NT2/D1 (cell line): ENCODE data around the gene WDR90.

Source experiments
- YY1 ChIP-seq: IDR thresholded peaks from 2 replicates; pipeline ENCODE4 v1.6.1; 2011; ENCODE audit not compliant: insufficient read length, insufficient read depth
- ZNF274 ChIP-seq: IDR thresholded peaks from 2 replicates; pipeline ENCODE4 v1.6.1; 2011; ENCODE audit warnings: mild to moderate bottlenecking, low read depth, low read length

DNA sequence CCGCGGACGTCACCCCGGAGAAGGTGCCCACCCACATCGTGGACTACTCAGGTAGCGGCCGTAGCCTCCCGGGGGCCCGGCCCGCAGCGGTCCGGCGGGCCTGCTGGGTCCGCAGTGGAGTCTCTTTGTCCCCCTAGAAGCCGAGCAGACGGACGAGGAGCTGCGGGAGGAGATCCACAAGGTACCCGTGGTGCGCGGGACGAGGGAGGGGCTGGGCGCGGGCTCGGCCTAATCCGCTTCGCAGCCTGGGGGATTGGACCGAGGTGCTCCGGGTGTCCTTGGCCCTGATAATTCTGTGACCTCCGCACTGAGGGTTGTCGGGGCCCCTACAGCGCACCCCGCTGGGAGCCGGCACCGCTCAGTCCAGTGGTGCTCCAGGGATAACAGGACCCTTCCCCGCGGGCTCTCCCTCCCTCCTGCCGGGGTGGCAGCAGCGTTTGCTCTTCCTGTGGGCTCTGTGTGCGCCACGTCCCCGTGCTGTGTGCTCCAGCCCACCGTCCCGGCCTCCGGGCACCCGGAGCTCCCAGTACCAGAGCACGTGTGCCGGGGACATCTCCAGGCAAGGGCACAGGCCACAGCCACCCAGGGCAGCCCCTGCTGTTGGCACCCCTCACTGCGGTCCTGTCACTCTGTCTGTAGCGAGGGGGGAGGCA, 19.5 kb downstream of the WDR90 start:
- TF ChIP-seq YY1, result no peak
- TF ChIP-seq ZNF274, result no peak
